HepG2 (cell line): ENCODE results near the gene PLA2G4D. TPM values are rescaled to one million over a fixed set of nuclear protein-coding genes. Genes with fewer than 3 reads are reported as not detected.

Experiments used
- ATAC-seq: fragments of 200-7000 bp; cut with Tn5 transposase; 3 replicates; pipeline ENCODE4 v1.9.1; 2020; ENCODE audit warnings: mild to moderate bottlenecking, moderate library complexity
- BruUV-seq: library from RNA; stranded (reverse); fragments of 400-500 nt; replicated peaks from 2 replicates; lab custom pipeline; 2021; lab: Mats Ljungman, UMichigan
- CTCF ChIA-PET: fragments of 300-600 bp; formaldehyde crosslinking; extraction: SDS; loops from one replicate; lab custom pipeline; 2021; ENCODE audit warnings: low total read pairs, inconsistent platforms, low intra/inter-chr PET ratio; lab: Yijun Ruan, JAX
- POLR2A ChIA-PET: fragments of 350-600 bp; sonication (Branson Sonifier 250); formaldehyde crosslinking; loops from one replicate; lab custom pipeline; 2020; ENCODE audit warnings: antibody characterized with exemption, inconsistent platforms; lab: Yijun Ruan, JAX
- DNase-seq: peaks from one replicate; pipeline ENCODE4 v3.0.0-alpha.2; 2015; ENCODE audit warnings: low spot score
- FAIRE-seq: peaks from 3 replicates; lab custom pipeline; 2011; peaks lifted over from hg19 to GRCh38; lab: Jason Lieb, UNC
- H2AFZ ChIP-seq: one replicate; pipeline ENCODE4 v1.6.1; 2011; ENCODE audit warnings: low read length, inconsistent platforms
- H3K27ac ChIP-seq: fragments of 300-600 bp; 3 replicates; pipeline ENCODE4 v1.8.0; 2011; ENCODE audit warnings: mixed run types, mild to moderate bottlenecking, mixed read lengths, low read length, inconsistent platforms; ENCODE audit not compliant: insufficient read depth; ENCODE audit errors: extremely low read length
- H3K27me3 ChIP-seq, 2 experiments: fragments of 200-600 bp in 1 of 2; 2 replicates in 1 of 2; 3 replicates in 1 of 2; pipeline versions ENCODE4 v1.6.0 to v1.8.0; 2011; ENCODE audit warnings: low read length in 2 of 2, mild to moderate bottlenecking in 2 of 2, moderate library complexity in 2 of 2, inconsistent platforms in 1 of 2; ENCODE audit not compliant: insufficient read depth in 2 of 2, control insufficient read depth in 1 of 2
- H3K36me3 ChIP-seq, 2 experiments: fragments of 200-600 bp in 1 of 2; replicated peaks in 1 of 2; 2 replicates in 1 of 2; 3 replicates in 1 of 2; pipeline versions ENCODE4 v1.5.1 to v1.8.0; 2011; ENCODE audit warnings: low read length in 2 of 2, inconsistent platforms in 1 of 2; ENCODE audit not compliant: insufficient read depth in 2 of 2, control insufficient read depth in 1 of 2
- H3K4me1 ChIP-seq: 2 replicates; pipeline ENCODE4 v1.5.1; 2012; ENCODE audit warnings: low read length, inconsistent platforms; ENCODE audit not compliant: insufficient read depth
- H3K4me2 ChIP-seq: 2 replicates; pipeline ENCODE4 v1.6.0; 2011; ENCODE audit warnings: low read depth, low read length, inconsistent platforms
- H3K4me3 ChIP-seq, 3 experiments: fragments of 200-600 bp in 1 of 3; sonication (generic), shearing (Covaris generic) in 1 of 3; replicated peaks in 1 of 3; 2 replicates each; pipeline ENCODE4 v1.5.1; 2011 to 2016; ENCODE audit warnings: low read length in 3 of 3, inconsistent platforms in 2 of 3, low read depth in 2 of 3, mild to moderate bottlenecking in 2 of 3, control low read depth in 1 of 3, mixed read lengths in 1 of 3; ENCODE audit not compliant: insufficient read depth in 1 of 3
- H3K79me2 ChIP-seq: one replicate; pipeline ENCODE4 v1.6.1; 2011; ENCODE audit warnings: low read length, inconsistent platforms; ENCODE audit not compliant: insufficient read depth
- H3K9ac ChIP-seq: 2 replicates; pipeline ENCODE4 v1.6.0; 2011; ENCODE audit warnings: mild to moderate bottlenecking, low read depth, low read length, inconsistent platforms; ENCODE audit not compliant: insufficient read depth
- H3K9me3 ChIP-seq: 2 replicates; pipeline ENCODE4 v1.5.1; 2012; ENCODE audit warnings: mild to moderate bottlenecking, low read length
- H4K20me1 ChIP-seq: 2 replicates; pipeline ENCODE4 v1.6.0; 2011; ENCODE audit warnings: inconsistent platforms, mild to moderate bottlenecking, low read length, moderate library complexity; ENCODE audit not compliant: insufficient read depth
- ATF2 ChIP-seq: sonication (generic); formaldehyde crosslinking; IDR thresholded peaks from 2 replicates; pipeline ENCODE4 v1.4.0; 2020; ENCODE audit warnings: missing genetic modification reagents
- NR2C2 ChIP-seq: sonication (generic); formaldehyde crosslinking; IDR thresholded peaks from 2 replicates; pipeline ENCODE4 v1.4.0; 2020; ENCODE audit warnings: missing genetic modification reagents, mild to moderate bottlenecking, moderate library complexity, borderline replicate concordance
- SUZ12 ChIP-seq: fragments of 150-350 bp; IDR thresholded peaks from 2 replicates; pipeline ENCODE4 v1.6.1; 2014; ENCODE audit warnings: low read depth, low read length
- ZMYM4 ChIP-seq: sonication (generic); formaldehyde crosslinking; IDR thresholded peaks from 2 replicates; pipeline ENCODE4 v1.8.1; 2023; ENCODE audit warnings: mild to moderate bottlenecking, missing genetic modification reagents
- ZNF253 ChIP-seq: sonication (generic); formaldehyde crosslinking; IDR thresholded peaks from 2 replicates; pipeline ENCODE4 v1.8.0; 2022; ENCODE audit warnings: mild to moderate bottlenecking, missing genetic modification reagents, borderline replicate concordance
- ZNF318 ChIP-seq: sonication (generic); formaldehyde crosslinking; IDR thresholded peaks from 2 replicates; pipeline ENCODE4 v1.4.0; 2020; ENCODE audit warnings: mild to moderate bottlenecking, missing genetic modification reagents
- WGBS: methylation state at CpG from one replicate; pipeline ENCODE4 v1.1.6; 2017; ENCODE audit warnings: low lambda C conversion rate; 5-methylcytosine and 5-hydroxymethylcytosine counted together
- in situ Hi-C: cut with HindIII; loops from 2 replicates; pipeline ENCODE4 v1.10.0; 2017; ENCODE audit warnings: low pct_unique_long_range_greater_than_20kb; ENCODE audit not compliant: extremely low pct_ligation_motif_present
- intact Hi-C: fragments of 100-400 bp; cut with micrococcal nuclease; formaldehyde crosslinking; loops from one replicate; pipeline ENCODE4 v1.10.0; 2022; ENCODE audit not compliant: unreplicated experiment
- polyA plus RNA-seq, 8 experiments: library from polyadenylated mRNA; depleted of rRNA in 3 of 8; stranded (reverse) in 7 of 8; unstranded in 1 of 8; fragments of >200 nt; fragmentation: Illumina TruSeq in 4 of 8; extraction: Trizol in 4 of 8; gene quantifications; 2 replicates each; pipeline versions ENCODE4 v1.2.1 to v1.2.3, GENCODE V29; 2011 to 2016; ENCODE audit warnings: low read depth in 4 of 8, missing spikeins in 1 of 8, mixed read lengths in 1 of 8; ENCODE audit not compliant: insufficient read depth in 1 of 8
- total RNA-seq, 5 experiments: library from RNA; depleted of rRNA; stranded (reverse); fragments of >200 nt; fragmentation: Illumina TruSeq; extraction: Trizol; gene quantifications; 2 replicates each; pipeline ENCODE4 v1.2.3, GENCODE V29; 2016; ENCODE audit warnings: low read depth in 1 of 5
- TF ChIP-seq, protein P1 (sequence below): sonication (generic); formaldehyde crosslinking; IDR thresholded peaks from 2 replicates; pipeline ENCODE4 v1.4.0; 2020; ENCODE audit warnings: missing genetic modification reagents

The PLA2G4D gene
- total and polyA plus RNA-seq, 2 of the 13 experiments (the other 11 are each of a cell fraction or from before 2014, with no cell fraction given), result 0.04 to 0.21 TPM

DNA sequence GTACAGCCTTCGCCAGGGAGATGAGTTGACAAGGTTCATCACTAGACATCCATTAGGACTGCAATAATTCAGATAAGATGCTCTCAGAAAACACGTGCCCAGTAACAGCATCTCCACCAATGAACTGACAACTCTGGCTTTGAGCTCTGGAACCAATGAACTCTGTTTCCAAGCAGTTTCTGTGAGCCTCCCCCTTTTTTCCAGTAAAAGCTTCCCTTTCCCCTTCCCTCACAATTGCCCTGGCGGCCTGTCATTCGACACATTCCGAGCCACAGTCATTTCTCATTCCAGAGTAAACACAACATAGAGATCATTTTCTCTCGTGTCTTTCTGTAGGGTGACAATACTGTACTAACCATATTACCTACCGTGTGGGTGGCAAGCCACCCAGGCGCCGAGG, 3.6 kb downstream of the PLA2G4D start:
- peak overlapping the region; percentile 30; the same call in 1 of the 2 replicates for H3K4me2 ChIP-seq
- H3K9me3 ChIP-seq, result no peaks in the 10 kb centered on the region
- H4K20me1 ChIP-seq, result no peaks in the 10 kb centered on the region
- ATAC-seq (no peak), FAIRE-seq (no peak), DNase-seq (no peak)
- H3K36me3 ChIP-seq, result no peaks in the 10 kb centered on the region
- no peaks in the 10 kb centered on the region for H3K79me2 ChIP-seq
- 59% methylated on average over 9 of the region's 9 CpGs for WGBS
- H3K27me3 ChIP-seq, result peaks cover 12 to 48% of the 10 kb centered on the region in 2 experiments; a peak in 4 of 5 replicates
- H3K9ac ChIP-seq, result no peak overlapping the region
- H3K4me3 ChIP-seq, result no peak overlapping the region
- in situ Hi-C loops (loop anchor here (5.0 kb wide), 1 partner anchor 42 kb away; no protein-coding TSS in a partner anchor), intact Hi-C loops (no loop called here)
- H3K27ac ChIP-seq, result no peak overlapping the region
- H3K4me1 ChIP-seq, result peaks cover 70% of the 10 kb centered on the region
- no TSS peak for BruUV-seq
- H2AFZ ChIP-seq, result no peak overlapping the region
- ChIA-PET POLR2A (no interaction called here), CTCF (no interaction called here)
- no peak for TF ChIP-seq ATF2 (CRISPR knock-in tag)
- no peak for TF ChIP-seq NR2C2 (CRISPR knock-in tag)
- TF ChIP-seq ZNF318 (CRISPR knock-in tag), result no peak
- TF ChIP-seq, protein P1, sequence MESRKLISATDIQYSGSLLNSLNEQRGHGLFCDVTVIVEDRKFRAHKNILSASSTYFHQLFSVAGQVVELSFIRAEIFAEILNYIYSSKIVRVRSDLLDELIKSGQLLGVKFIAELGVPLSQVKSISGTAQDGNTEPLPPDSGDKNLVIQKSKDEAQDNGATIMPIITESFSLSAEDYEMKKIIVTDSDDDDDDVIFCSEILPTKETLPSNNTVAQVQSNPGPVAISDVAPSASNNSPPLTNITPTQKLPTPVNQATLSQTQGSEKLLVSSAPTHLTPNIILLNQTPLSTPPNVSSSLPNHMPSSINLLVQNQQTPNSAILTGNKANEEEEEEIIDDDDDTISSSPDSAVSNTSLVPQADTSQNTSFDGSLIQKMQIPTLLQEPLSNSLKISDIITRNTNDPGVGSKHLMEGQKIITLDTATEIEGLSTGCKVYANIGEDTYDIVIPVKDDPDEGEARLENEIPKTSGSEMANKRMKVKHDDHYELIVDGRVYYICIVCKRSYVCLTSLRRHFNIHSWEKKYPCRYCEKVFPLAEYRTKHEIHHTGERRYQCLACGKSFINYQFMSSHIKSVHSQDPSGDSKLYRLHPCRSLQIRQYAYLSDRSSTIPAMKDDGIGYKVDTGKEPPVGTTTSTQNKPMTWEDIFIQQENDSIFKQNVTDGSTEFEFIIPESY (CRISPR knock-in tag), result no peak
- TF ChIP-seq ZNF253 (CRISPR knock-in tag), result no peak
- no peak for TF ChIP-seq ZMYM4 (CRISPR knock-in tag)
- TF ChIP-seq SUZ12, result no peak
